Renal cortex interstitium (tissue), 11 donors: ENCODE results near the gene ADAMTS2. TPM values are rescaled to one million over a fixed set of nuclear protein-coding genes. Genes with fewer than 3 reads are reported as not detected.
"Not testable (repeated sequence)": the region's sequence is repeated elsewhere in the genome, so short reads cannot be mapped to it uniquely, and the experiment has no call there.

Source experiments
- DNase-seq, 11 donors: peaks; one replicate each; pipeline ENCODE4 v3.0.0-alpha.2; 2013; ENCODE audit warnings: low read depth in 9 of 11, low spot score in 4 of 11; ENCODE audit errors: extremely low read depth in 1 of 11
- polyA plus RNA-seq, 3 donors: library from polyadenylated mRNA; unstranded; fragments of 120-200 nt; gene quantifications; one replicate each; pipeline ENCODE4 v1.2.1, GENCODE V29; 2013; ENCODE audit not compliant: insufficient read length in 3 of 3

The ADAMTS2 gene
- polyA plus RNA-seq, 3 donors = 9.9 to 14.0 (median 10.6) TPM

DNA sequence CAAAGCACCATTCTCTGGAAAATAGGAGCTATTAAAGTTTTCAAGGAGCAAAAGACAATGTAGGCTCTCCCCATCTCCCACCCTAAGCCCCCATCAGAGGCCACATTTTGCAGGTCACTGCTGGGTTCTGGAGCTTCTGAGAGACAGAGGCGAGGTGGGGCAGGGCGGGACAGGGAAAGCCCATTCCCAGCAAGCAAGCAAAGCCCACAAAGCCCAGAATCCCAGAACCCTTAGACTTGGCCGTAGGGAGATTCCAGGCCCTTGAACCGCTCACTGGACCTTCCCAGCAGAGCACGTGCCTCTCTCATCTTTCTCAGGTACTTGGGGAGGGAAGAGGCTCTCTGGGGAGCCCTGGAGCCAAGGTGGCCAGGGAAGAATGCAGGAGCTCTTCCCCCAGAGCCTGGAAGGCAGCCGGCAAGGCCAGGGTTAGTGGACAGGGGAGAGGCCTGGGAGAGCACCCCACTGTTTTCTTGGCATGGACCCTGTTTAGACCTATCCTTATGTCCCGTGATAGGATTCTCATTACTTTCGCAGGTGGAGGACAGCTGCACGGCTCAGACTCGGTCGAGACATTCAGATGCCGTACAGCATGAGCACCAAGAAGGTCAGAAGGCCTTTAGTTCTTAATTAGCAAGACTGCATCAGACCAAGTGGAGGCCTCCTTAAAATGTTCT, 232.7 kb downstream of the ADAMTS2 start:
- no peak for DNase-seq

DNA sequence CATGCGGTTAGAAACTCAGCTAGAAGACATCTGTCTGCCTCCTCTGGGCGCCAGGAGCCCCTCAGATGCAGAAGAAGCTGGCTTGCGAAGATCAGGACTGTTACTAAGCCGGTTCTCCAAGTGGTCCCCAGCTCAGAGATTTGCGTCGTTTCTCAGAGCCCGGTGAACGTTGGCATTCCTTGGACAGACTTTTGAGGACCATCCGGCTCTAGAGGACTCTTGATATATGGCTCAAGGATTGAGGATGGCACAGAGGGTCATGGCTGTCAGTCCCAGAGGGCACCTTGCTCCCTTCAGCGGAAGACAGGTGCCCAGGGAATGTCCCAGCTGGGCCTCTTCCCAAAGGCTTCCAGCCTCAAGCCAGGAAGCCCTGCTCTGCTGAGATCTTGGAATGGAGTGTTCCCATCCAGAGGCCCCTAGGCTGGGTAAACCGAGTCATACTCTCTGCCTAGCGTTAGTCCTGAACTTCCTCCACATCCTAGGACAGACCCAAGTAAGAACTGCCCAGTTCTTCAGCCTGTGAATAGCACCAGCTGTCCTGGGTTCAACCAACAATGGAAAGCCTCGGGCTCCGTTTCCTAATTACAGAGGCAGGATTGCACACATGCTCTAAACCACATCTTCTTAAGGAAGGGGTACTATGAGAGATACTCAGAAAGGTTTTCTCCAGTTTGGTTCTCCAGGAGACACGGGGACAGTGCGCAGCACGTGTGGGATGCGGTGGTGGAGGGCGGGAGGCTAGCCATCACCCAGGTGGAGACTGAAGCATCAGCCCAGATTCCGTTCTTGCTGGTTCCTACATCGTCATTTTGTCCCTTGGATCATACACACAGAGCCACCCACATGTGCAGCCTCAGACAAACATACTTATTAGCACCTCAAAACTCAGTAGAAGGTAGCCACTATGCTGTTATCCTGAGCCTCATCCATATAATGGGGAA, 233.7 kb downstream of the ADAMTS2 start:
- DNase-seq = no peak

DNA sequence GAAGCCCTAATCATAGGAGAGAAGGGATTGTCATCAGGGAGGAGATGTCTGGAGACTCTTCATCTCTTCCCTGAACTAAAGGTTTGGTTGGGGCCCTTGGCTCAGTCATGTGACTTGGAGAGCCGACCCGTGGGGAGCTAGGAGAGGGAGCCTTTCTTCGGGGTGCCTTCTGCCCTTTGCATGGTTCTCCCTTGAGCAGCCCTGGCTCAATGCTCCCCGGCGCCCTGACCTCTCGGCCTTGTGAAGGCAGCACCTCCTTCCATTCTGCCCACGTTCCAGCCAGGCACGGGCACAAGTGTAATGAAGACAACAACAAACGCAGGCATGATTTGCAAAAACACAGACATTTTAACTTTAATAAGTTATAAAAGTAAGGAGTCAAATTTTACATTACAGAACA, 234.7 kb downstream of the ADAMTS2 start:
- no peak for DNase-seq

DNA sequence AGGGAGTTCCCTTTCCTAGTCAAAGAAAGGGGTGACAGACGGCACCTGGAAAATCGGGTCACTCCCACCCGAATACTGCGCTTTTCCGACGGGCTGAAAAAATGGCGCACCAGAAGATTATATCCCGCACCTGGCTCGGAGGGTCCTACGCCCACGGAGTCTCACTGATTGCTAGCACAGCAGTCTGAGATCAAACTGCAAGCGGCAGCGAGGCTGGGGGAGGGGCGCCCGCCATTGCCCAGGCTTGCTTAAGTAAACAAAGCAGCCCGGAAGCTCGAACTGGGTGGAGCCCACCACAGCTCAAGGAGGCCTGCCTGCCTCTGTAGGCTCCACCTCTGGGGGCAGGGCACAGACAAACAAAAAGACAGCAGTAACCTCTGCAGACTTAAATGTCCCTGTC, 244.0 kb downstream of the ADAMTS2 start:
- not testable (repeated sequence) for DNase-seq

GRCh38 chr5:179089502-179089901, 255.8 kb downstream of the ADAMTS2 start:
- no peak for DNase-seq

GRCh38 chr5:179080724-179081123, 264.5 kb downstream of the ADAMTS2 start:
- no peak for DNase-seq

DNA sequence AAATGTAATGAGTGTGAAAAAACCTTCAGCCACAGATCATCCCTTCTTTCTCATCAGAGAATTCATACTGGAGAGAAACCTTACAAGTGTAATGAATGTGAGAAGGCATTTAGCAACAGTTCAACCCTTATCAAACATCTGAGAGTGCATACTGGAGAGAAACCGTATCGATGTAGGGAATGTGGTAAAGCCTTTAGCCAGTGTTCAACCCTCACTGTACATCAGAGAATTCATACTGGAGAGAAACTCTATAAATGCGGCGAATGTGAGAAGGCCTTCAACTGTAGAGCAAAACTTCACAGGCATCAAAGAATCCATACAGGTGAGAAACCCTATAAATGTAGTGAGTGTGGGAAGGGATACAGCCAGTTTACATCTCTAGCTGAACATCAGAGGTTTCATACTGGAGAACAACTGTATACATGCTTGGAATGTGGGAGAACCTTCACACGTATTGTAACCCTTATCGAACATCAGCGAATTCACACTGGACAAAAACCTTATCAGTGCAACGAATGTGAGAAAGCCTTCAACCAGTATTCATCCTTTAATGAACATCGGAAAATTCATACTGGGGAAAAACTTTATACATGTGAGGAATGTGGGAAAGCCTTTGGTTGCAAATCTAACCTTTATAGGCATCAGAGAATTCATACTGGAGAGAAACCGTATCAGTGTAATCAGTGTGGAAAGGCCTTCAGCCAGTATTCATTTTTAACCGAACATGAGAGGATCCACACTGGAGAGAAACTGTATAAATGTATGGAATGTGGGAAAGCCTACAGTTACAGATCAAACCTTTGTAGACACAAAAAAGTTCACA, 265.9 kb downstream of the ADAMTS2 start:
- DNase-seq = no peak

DNA sequence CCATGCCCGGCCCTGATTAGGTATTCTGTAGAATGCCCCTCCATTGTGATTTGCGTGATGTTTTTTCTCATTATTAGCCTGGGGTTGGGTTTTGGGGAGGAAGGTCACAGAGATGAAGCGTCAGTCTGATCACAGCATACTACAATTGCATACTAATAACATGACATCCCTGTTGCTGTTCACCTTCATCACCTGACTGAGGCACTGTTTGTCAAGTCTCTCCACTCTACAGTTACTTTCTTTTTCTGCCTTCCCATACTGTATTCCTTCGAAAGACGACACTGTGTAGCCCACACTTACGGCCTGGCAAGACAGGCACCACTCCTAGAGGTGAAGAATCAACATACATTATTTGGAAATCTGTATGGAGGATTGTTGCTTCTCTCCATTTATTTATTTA, 279.6 kb downstream of the ADAMTS2 start:
- no peak for DNase-seq

GRCh38 chr5:179061025-179061424, 284.2 kb downstream of the ADAMTS2 start:
- DNase-seq = no peak

Other genes starting within 250 kb of the ADAMTS2 start
- gene RUFY1, start 205.1 kb upstream of the ADAMTS2 start, polyA plus RNA-seq = 10 to 100 TPM; 74.4 to 91.4 (median 86.0) TPM